HG03460 (cell line): Measurements from ENCODE around the gene GANC.

Source experiments
- ATAC-seq: cut with Tn5 transposase; IDR thresholded peaks from one replicate; pipeline ENCODE4 v1.9.1; 2021; ENCODE audit not compliant: unreplicated experiment

The GANC gene

GRCh38 chr15:42375252-42375651 lies 102.3 kb downstream of the GANC start:
- ATAC-seq: no peak

GRCh38 chr15:42375941-42376340 lies 102.9 kb downstream of the GANC start:
- ATAC-seq: no peak

GRCh38 chr15:42378011-42378410 lies 105.0 kb downstream of the GANC start:
- ATAC-seq: no peak

GRCh38 chr15:42384597-42384996 lies 111.6 kb downstream of the GANC start:
- ATAC-seq: no peak

- no peak for ATAC-seq
Measured at GRCh38 chr15:42385206-42385979, 112.4 kb downstream of the GANC start.

GRCh38 chr15:42385980-42386700 lies 113.1 kb downstream of the GANC start:
- no peak for ATAC-seq

- no peak for ATAC-seq
Measured at GRCh38 chr15:42387603-42388002, 114.6 kb downstream of the GANC start.

GRCh38 chr15:42392309-42393024 lies 119.5 kb downstream of the GANC start:
- ATAC-seq: no peak

GRCh38 chr15:42394106-42394505 lies 121.1 kb downstream of the GANC start:
- ATAC-seq: no peak

- ATAC-seq: no peak
Measured at GRCh38 chr15:42395838-42396237, 122.8 kb downstream of the GANC start.

- ATAC-seq: no peak
Measured at GRCh38 chr15:42401544-42402454, 128.8 kb downstream of the GANC start.

GRCh38 chr15:42402455-42403205 lies 129.6 kb downstream of the GANC start:
- ATAC-seq: no peak

GRCh38 chr15:42403389-42403788 lies 130.4 kb downstream of the GANC start:
- no peak for ATAC-seq

- ATAC-seq: no peak
Measured at GRCh38 chr15:42404461-42405235, 131.6 kb downstream of the GANC start.

GRCh38 chr15:42405863-42406482 lies 133.0 kb downstream of the GANC start:
- no peak for ATAC-seq
